ENCODE results near the gene ZNF576.
"Not testable (repeated sequence)": the region's sequence is repeated elsewhere in the genome, so short reads cannot be mapped to it uniquely, and the experiment has no call there.

Gene ZNF576

DNA sequence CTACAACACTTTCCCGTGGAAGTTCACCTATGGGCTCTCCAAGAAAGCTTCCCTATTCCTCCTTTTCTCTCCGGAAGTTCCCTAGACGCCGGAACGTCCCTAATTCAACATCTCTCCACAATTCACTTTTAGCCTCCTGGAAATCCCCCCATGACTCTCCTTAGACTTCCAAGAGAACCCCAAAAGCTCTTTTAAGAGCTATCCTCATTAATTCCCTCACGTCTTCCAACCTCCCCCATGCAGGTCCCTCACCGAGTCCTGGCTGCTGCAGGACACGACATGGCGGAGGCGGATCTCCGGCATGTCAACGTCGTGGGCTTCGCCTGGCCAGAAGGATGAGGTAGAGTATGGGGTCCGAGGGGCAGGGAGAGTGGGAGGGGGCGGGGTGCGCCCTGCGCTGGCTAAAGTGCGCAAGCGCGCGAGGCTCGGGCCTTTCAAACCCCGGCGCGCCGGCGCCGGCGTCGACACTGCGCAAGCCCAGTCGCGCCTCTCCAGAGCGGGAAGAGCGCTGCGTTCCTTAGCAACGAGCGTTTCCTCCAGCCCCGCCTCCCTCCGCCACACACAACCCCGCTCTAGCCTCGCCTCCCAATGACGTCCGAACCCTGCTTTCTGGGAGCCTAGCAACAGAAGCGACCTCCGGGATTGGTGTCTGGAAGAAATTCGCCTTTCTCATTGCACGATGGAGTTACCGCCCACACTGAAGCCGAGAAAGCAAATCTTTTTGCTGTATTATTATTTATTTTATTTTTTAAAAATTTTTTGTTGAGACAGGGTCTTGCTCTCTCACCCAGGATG, 21.0 kb upstream of the ZNF576 start, which contains the start of the genes PINLYP and XRCC1:
PINLYP (plus strand) TSS at position 646 of the 795 bp plus-strand sequence. CDS start 1,391 bp downstream, outside the sequence.
XRCC1 (minus strand) TSS at position 372 of the 795 bp plus-strand sequence; CDS start at position 303, 69 bp downstream.
- peak; percentile 98 to 99 for DNase-seq

DNA sequence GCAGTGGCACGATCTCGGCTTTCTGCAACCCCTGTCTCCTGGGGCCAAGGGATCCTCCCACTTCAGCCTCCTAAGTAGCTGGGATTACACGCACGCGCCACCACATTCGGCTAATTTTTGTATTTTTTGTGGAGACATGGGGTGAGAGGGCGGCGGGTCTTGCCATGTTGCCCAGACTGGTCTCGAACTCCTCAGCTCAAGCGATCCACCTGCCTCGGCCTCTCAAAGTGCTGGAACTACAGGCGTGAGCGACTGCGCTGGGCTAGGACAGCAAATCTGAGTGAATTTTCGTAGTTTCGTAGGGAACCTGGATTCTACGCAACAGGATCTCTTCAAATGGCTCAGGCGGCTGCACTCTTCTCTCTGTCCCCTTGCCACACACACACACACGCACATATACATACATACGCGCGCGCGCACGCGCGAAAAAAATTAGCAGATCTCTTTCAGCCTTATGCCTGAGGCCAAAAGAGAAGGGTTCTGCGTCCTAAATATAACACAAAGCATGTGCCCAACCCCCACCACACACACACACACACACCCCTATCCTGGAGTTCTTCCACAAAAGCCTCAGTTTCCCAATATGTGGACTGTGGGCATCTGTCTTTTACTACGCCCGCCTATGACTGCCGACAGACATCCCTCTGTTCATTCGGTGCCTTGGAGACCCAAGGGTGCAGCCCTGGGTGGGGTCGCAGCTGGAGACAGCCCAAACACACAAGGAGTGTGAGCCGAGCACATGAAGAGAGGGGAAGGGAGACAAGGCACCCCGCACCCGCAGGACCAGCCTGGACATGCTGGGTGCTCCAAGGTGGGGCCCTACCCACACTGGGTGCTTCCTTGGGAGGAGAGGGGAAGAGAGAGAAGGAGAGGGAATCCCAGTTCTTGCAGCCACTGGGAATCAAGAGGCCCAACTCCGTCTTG, 20.2 kb upstream of the ZNF576 start:
- no peak for DNase-seq

DNA sequence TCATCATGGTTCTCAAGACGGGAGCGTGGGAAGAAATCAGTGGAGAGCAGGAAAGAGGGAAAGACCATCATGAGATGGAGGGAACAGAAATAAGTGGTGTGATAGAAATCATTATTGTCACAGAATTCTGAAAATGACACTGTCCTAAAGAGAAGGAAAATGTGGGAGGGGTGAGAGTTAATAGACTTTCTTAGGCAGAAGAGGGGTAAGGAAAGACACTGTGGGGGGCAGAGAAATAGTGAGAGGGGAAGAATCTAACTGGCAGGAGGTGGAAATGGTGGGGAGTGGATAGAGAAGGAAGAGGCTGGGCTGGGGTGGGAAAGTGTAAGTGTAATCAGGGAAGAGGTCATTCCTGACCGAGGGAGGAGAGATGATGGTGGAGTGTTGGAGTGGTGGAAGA, 17.6 kb upstream of the ZNF576 start:
- no peak for DNase-seq

DNA sequence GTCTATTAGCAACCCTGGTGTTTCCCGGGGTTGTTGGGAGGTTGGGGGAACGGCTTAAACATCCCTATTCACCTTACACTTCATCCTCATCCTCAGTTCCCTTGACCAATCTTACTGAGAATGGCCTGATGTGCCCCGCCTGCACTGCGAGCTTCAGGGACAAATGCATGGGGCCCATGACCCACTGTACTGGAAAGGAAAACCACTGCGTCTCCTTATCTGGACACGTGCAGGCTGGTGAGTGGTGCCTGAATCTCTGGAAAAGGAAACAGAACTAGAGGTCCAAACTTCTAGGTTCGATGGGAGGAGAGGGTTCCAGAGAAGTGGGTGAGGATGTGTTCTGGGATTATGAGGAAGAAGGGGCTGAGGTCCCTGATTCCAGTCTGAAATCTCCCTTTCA, 14.9 kb upstream of the ZNF576 start:
- DNase-seq, result no peak

DNA sequence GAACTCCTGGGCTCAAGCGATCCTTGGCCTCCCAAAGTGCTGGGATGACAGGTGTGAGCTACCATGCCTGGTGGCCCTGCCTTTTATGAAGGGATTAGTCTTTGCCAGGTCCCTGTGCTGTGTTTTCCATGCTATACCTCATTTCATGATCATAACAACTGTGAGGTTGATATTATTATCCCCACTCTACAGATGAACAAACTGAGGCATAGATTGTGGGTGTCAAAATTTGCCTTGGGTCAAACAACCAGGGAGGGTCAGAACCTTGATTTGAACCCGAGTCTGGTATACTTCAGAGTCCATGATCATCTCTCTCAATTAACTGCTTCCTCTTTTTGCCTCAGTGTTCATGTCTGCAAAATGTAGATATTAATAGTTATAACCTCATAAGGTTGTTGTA, 13.9 kb upstream of the ZNF576 start:
- no peak for DNase-seq

DNA sequence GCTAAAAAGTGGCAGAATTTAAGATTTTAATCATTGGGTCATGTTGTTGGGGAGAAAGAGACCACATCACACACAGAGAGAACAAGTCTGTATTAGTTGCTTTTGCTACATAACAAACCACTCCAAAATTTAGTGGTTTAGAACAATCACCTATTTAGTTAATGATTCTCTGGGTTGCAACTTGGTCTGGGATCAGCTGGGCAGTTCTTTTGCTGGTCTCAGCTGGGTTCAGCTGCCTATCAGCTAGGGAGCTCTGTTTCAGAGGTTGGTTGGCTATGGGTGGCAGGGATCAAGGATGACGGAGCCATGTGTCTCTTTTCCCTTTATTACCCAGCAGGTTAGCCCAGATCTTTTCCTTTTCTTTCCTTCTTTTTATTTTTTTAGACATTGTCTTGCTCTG, 11.9 kb upstream of the ZNF576 start:
- no peak for DNase-seq

DNA sequence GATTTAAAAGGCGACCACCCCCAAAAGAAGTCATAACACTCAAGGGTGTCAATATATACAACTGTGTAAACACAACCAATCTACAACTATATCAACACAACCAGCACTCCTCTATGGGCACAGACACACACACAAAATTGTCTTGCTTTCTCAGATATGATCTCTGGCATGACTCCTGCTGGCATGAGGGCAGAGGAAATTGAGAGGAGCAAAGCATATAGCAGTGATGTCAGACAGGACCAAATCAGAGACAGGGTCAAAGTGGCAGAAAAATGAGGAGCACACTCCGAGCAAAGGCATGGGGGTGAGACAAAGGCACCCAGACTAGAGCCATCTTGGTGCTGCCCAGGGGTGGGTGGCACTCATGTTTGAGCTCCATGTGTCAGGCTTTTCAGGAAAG, 10.0 kb upstream of the ZNF576 start:
- DNase-seq, result no peak

DNA sequence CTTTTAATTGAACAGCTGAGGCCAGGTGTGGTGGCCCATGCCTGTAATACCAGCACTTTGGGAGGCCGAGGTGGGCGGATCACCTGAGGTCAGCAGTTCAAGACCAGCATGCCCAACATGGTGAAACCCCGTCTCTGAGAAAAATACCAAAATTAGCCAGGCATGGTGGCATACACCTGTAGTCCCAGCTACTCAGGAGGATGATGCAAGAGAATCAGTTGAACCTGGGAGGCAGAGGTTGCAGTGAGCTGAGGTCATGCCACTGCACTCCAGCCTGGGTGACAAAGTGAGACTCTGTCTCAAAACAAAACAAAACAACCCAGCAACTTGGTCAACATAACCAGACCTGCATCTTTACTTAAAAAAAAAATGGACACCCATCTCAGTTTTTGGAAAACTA, 9.4 kb upstream of the ZNF576 start:
- not testable (repeated sequence) for DNase-seq

DNA sequence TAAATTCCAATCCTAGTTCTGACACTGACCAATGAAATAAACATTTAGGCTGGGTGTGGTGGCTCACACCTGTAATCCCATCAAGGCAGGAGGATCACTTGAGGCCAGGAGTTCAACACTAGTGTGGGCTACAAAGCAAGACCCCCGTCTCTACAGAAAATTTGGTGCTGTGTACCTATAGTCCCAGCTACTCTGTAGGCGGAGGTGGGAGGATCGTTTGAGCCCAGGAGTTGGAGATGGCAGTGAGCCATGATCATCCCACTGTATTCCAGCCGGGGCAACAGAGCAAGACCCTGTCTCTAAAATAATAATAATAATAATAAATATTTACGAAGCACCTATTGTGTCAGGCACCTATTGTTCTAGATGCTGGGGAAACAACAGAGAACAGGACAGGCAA, 7.1 kb upstream of the ZNF576 start:
- no peak for DNase-seq

DNA sequence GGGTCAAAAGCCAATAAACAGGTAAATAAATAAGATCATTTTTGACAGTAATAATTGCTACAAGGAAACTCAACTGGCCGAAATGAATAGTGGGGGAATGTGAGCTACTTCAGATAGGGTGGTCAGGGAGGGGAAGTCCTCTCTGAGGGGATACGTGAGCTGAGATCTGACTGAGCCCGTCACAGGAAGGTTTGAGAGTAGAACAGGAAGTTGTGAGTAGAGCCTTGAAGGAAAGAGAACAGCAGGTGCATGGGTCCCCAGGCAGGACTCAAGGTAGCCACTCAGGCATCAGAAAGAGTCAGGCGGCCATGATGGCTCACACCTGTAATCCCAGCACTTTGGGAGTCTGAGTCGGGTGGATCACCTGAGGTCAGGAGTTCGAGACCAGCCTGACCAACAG, 6.7 kb upstream of the ZNF576 start:
- peak in 1 of 2 donors; percentile 30 for DNase-seq

DNA sequence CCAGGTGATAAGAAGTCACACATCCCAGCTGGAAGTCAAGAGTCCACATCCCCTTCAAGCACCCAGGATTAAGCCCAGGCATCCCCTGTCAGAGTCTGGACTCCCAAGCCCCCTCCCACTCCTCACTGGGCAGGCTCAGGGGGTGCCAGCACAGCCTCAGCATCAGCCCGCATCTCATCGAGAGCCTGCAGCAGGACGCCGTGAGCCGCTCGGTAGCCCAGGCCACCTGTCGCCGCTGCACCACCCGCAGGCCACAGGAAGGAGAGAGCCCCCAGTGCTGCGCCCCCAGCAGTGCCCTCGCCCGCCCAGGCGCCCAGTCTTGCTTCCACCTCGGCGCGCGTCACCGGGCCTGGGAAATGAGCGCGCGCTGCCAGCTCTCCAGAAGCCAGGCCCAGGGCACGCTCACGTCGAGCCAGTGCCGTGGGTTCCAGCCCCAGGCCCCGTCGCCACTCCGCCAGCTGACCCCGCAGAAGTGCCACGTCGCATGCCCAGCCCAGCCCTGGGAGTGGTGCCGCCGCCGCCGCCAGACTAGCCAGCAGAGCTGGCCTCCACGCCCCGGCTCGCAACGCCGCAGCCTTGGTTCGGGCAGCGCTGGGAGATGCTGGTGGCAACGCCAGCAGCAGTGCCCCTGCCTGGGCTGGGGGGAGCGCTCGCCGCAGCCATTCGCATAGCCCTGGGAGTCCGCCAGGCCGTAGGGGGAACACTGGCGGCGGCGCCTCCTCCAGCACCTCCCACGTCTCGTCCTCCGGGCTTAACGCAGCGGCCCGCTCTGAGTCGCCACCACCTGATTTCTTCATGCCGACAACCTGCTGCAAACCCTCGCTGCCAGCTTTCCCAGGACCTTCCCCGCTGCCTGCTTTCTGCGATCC, 4.3 kb upstream of the ZNF576 start:
- no peak for DNase-seq

DNA sequence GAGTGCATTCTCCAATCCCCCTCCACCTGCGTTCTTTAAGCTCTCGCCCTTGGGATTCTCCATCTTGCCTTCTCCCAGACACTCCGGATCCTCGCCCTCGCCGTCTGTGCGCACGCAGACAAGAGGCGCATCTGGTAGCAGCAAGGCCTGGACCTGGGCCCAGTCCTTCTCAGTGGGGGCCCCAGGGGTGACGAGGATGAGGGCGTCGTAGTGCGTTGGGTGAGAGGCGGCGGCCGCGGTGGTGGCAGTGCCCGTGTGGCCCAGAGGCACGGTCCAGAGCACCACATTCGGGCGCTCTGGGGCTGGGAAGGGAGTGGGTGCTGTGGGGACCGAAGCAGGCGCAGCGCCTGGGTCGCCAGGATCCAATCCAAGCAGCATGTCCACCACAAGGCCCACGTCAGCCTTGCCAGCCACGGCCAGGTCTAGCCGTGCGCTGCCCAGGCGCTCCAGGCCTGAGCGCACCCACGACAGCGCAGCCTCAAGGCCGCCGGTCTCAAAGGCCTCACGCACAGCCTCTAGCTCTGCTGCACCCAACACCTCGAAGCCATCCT, 3.5 kb upstream of the ZNF576 start:
- DNase-seq, result no peak

DNA sequence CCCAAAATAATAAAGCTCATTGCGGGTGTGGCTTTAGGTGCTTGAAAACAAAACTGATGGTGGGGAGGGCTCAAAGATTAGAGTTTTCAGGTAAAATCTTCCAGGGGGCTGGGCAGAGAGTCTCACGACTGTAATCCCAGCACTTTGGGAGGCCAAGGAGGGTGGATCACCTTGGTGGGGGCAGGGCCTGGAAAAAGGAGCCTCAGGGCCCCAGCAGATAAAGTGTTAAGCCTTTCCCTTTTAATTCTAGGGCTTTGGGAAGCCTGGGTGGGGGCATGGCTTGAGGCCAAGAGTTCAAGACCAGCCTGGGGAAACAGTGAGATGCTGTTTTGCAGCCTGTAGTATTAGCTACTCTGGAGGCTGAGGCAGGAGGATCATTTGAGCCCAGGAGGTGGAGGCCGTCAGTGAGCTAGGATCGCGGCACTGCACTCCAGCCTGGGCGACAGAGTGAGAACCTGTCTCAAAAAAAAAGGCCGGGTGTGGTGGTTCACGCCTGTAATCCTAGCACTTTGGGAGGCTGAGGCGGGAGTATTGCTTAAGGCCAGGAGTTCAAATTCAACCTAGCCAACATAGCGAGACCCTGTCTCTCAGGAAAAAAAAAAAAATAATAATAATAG, 2.2 kb upstream of the ZNF576 start:
- no peak for DNase-seq

DNA sequence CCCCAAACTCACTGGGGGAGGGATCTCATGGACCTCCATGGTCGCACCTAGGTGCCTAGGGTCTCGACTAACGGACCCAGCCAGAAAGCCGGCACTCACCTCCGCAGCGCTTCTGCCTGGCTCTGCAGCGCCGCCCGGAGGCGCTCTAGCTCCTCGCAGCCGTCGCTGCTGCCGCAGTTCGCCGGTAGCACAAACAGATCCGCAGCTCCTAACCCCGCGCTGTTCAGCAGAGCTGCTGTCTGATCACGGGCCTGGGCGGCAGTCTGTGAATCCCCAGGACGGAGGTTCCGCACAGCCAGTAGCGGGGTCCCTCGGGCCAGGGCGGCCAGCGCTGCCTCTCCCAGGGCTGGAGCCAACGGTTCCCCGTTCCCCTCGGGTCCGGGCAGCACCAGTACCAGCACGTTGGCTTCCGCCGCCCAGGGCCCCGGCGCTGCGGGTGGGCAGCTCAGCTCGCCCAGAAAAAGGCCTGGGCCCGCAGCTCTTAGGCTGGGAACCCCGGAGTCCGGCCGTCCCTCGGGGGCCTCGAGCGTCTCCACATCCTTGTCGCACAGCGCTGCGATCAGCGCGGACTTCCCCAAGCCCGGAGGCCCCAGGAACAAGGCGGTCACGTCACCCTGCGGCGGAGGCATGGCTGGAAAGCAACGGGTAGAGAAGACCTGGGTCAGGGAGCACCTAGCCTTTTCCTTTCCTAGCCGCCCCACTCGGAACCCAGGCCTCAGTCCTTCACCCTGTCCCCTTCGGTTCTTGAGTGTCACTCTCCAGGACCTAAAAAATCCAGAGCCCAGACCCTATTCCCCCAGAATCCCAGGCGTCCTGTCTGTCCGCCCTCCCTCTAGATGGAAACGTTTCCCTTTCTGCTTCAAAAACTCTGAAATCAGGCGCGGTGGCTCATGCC, 1.4 kb upstream of the ZNF576 start:
- peak; percentile 79 to 82 for DNase-seq

DNA sequence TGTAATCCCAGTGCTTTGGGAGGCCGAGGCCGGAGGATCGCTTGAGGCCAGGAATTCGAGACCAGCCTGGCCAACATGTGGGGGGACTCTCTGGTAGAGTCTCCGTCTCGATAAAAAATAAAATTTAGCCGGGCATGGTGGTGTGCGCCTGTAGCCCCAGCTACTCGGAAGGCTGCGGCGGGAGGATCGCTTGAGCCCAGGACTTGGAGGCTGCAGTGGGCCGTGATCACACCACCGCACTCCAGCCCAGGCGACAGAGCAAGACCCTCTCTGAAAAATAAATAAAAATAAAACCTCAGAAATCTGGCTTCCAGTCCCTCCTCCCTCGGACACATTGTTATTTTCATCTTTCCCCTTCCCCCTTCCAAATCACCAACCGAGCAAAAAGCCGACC, 793 bp upstream of the ZNF576 start:
- no peak for DNase-seq

DNA sequence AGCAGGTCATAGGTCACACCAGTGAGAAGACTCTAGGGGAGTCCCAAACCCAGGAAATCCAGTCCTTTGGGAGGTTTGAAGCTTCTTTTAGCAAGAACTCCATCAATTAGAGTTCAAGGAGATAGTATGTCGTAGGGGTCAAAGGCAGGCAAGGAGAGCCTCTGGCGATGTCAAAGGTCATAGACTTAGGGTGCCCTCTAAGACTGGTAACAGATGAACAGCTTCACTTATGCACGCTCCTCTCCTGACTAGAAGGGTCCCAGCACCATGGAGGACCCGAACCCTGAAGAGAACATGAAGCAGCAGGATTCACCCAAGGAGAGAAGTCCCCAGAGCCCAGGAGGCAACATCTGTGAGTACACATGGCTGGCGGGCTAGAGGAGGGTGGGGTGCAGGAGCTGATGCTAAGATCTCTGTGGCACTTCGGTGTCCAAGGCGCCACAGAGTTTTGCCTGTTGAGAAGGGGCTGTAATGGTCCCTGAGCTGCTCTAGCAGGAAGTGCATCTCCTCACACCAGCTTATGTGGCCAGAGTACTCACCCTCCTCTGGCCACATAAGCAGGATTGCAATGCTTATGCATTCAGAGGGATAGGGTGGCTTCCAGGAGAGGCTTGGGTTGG, 557 bp downstream of the ZNF576 start:
- DNase-seq, result no peak

DNA sequence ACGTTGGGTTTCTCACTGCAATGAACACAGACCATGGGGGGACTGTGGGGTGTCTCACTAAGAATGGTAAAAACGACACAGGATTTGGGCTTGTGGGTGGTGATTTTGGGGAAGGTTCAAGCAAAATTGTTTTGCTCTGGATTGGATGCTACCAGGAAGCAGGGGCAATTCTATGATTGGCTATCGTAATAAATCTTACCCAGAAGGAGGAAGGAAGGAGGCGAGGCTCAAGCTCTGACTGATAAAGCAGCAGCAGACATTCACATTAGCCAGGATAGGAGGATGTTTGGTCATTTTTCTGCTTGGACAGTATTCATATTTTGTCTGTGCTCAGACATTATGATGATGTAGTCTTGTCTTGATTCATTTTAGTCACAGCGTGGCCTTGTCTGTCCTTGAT, 1.5 kb downstream of the ZNF576 start:
- no peak for DNase-seq

DNA sequence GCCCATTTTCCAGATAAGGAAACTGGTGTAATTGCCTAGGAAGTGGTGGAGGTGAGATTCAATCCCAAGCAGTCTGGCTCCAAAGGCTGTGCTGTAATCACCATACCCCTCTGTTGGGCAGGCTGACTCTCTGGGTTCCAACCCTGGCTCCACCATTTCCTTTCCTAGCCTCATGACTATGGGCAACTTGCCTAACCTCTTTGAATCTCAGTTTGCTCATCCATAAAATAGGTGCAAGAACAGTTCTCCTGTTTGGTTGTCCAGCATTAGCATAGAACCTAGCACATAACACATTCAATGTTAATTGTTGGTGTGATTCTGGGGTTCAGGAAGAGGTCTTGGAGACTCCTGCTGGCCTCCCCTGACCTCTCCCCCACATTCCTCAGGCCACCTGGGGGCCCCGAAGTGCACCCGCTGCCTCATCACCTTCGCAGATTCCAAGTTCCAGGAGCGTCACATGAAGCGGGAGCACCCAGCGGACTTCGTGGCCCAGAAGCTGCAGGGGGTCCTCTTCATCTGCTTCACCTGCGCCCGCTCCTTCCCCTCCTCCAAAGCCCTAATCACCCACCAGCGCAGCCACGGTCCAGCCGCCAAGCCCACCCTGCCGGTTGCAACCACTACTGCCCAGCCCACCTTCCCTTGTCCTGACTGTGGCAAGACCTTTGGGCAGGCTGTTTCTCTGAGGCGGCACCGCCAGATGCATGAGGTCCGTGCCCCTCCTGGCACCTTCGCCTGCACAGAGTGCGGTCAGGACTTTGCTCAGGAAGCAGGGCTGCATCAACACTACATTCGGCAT, 2.2 kb downstream of the ZNF576 start:
- no peak for DNase-seq

DNA sequence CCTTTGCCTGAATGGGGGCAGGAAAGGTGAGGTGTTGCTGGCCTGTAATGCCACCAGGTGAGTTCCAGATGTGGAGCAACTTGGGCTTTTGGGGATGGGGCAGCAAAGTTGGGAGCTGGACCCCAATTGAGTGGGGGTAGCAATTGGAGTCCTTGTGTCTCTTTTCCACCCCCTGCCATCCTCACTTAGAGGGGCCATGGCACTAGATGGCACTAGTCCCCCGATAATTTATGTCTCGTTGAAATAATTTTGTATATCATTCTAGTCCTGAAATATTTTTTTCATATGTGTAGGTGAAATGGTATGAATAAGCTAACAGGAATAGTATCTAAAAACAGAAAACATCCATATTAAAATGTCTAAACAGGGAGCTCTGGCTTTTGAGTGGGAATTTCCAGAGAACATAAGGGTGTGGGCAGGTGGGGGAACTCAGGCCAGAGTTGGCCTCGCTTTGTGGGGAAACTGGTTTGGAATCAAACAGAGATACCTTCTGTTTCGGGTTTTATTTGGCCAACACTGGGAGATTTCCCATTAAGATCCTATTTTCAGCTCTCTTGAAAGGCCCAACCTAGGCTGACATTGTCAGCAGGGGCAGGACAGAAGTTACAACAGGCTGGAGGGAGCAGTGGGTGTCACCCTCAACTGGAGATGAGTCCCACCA, 3.4 kb downstream of the ZNF576 start:
- DNase-seq, result no peak
